ENCODE results near the gene RGL3. TPM values are rescaled to one million over a fixed set of nuclear protein-coding genes. Genes with fewer than 3 reads are reported as not detected.

RGL3 gene
- total RNA-seq, 1 experiment from 2014 or later, result 100 TPM

GRCh38 chr19:11365557-11366117 lies 53.5 kb downstream of the RGL3 start:
- Histone ChIP-seq H3K27me3 (ENCODE audit: insufficient read depth, low read depth) (no peaks in the 10 kb centered on the region), H3K4me1 (replicated peaks; ENCODE audit: insufficient read depth) (no peaks in the 10 kb centered on the region), H2AFZ (no peak overlapping the region), H3F3A (ENCODE audit: insufficient read depth, low read depth) (peaks cover 14% of the 10 kb centered on the region; the same call in 1 of the 2 replicates), H3K36me3 (ENCODE audit: low read depth) (peaks cover 11% of the 10 kb centered on the region; the same call in 1 of the 2 replicates), H3K4me3 (no peak overlapping the region), H3K4me2 (no peak overlapping the region), H3K9me3 (ENCODE audit: insufficient read depth, low read depth) (no peaks in the 10 kb centered on the region), H3K9me2 (ENCODE audit: insufficient read depth) (no peaks in the 10 kb centered on the region), H3K79me2 (ENCODE audit: low read depth) (no peaks in the 10 kb centered on the region), H3K27ac (no peak overlapping the region), H4K20me1 (ENCODE audit: insufficient read depth) (no peaks in the 10 kb centered on the region; the same call in 1 of the 2 replicates)
- ChIA-PET CTCF (no interaction called here), POLR2A (ENCODE audit: unreplicated experiment) (no interaction called here)
- TF ChIP-seq, protein P1, sequence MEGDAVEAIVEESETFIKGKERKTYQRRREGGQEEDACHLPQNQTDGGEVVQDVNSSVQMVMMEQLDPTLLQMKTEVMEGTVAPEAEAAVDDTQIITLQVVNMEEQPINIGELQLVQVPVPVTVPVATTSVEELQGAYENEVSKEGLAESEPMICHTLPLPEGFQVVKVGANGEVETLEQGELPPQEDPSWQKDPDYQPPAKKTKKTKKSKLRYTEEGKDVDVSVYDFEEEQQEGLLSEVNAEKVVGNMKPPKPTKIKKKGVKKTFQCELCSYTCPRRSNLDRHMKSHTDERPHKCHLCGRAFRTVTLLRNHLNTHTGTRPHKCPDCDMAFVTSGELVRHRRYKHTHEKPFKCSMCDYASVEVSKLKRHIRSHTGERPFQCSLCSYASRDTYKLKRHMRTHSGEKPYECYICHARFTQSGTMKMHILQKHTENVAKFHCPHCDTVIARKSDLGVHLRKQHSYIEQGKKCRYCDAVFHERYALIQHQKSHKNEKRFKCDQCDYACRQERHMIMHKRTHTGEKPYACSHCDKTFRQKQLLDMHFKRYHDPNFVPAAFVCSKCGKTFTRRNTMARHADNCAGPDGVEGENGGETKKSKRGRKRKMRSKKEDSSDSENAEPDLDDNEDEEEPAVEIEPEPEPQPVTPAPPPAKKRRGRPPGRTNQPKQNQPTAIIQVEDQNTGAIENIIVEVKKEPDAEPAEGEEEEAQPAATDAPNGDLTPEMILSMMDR (conservative IDR thresholded peaks at IDR 0.05), result no peak
- TF ChIP-seq EZH2 (IDR thresholded peaks at IDR 0.05; ENCODE audit: low read depth), result no peak
- intact Hi-C loops (cut with micrococcal nuclease; ENCODE audit: unreplicated experiment), result no loop called here
- no TSS peak for BruUV-seq (replicated peaks)
- no peak for DNase-seq

DNA sequence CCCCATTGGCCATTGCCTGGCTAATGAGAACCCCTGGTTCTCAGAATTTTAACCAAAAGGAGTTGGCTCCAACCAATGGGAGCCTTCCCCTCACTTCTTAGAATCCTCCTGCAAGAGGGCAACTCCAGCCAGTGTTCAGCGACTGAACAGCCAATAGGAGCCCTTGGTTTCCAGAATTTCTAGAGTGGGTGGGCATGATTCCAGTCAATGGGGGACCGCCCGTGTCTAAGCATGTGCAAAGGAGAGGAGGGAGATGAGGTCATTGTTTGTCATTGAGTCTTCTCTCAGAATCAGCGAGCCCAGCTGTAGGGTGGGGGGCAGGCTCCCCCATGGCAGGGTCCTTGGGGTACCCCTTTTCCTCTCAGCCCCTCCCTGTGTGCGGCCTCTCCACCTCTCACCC lies 54.2 kb downstream of the RGL3 start:
- H3K9me2 ChIP-seq (ENCODE audit: insufficient read depth), result no peaks in the 10 kb centered on the region
- H3K4me1 ChIP-seq (replicated peaks; ENCODE audit: insufficient read depth), result peaks cover 2% of the 10 kb centered on the region; the same call in 1 of the 2 replicates
- intact Hi-C loops (cut with micrococcal nuclease; ENCODE audit: unreplicated experiment), result no loop called here
- H3K9me3 ChIP-seq (ENCODE audit: insufficient read depth, low read depth), result no peaks in the 10 kb centered on the region
- no peak overlapping the region for H3K4me3 ChIP-seq
- no peaks in the 10 kb centered on the region; the same call in 1 of the 2 replicates for H4K20me1 ChIP-seq (ENCODE audit: insufficient read depth)
- H3K36me3 ChIP-seq (ENCODE audit: low read depth), result peaks cover 11% of the 10 kb centered on the region; the same call in 1 of the 2 replicates
- H3F3A ChIP-seq (ENCODE audit: insufficient read depth, low read depth), result peaks cover 17% of the 10 kb centered on the region; the same call in 1 of the 2 replicates
- H2AFZ ChIP-seq, result no peak overlapping the region
- no peaks in the 10 kb centered on the region for H3K27me3 ChIP-seq (ENCODE audit: insufficient read depth, low read depth)
- H3K27ac ChIP-seq, result no peak overlapping the region
- CTCF ChIA-PET, result no interaction called here
- no peaks in the 10 kb centered on the region for H3K79me2 ChIP-seq (ENCODE audit: low read depth)
- H3K4me2 ChIP-seq, result no peak overlapping the region
- POLR2A ChIA-PET (ENCODE audit: unreplicated experiment), result no interaction called here
- no peak for DNase-seq
- BruUV-seq (replicated peaks), result no TSS peak
- TF ChIP-seq, protein P1 (conservative IDR thresholded peaks at IDR 0.05), result no peak
- TF ChIP-seq EZH2 (IDR thresholded peaks at IDR 0.05; ENCODE audit: low read depth), result no peak

DNA sequence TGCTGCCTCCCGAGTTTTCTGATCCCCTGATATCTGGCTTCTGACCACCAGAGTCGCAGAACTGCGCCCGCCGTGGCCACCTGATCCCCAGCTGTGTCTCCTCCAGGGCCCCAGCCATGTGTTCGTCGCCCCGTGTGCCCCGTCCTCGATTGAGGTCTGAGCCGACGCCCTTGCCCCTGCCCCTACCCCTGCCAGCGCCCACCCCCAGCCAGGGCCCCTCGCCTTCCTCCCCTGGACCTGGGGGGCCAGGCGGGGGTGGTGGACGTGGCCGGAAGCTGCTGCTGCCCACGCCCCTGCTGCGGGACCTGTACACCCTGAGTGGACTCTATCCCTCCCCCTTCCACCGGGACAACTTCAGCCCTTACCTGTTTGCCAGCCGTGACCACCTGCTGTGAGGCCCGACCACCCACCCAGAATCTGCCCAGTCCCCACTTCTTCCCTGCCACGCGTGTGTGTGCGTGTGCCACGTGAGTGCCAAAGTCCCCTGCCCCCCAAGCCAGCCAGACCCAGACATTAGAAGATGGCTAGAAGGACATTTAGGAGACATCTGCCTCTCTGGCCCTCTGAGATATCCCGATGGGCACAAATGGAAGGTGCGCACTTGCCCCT lies 54.7 kb downstream of the RGL3 start:
- BruUV-seq (replicated peaks), result no TSS peak

More for the DNA sequence above, 54.7 kb downstream of the RGL3 start:
- H3F3A ChIP-seq (ENCODE audit: insufficient read depth, low read depth), result peaks cover 18% of the 10 kb centered on the region; the same call in 1 of the 2 replicates
- H4K20me1 ChIP-seq (ENCODE audit: insufficient read depth), result no peaks in the 10 kb centered on the region; the same call in 1 of the 2 replicates
- H2AFZ ChIP-seq, result no peak overlapping the region
- no peaks in the 10 kb centered on the region for H3K9me3 ChIP-seq (ENCODE audit: insufficient read depth, low read depth)
- TF ChIP-seq, protein P1 (conservative IDR thresholded peaks at IDR 0.05), result no peak
- no peak for TF ChIP-seq EZH2 (IDR thresholded peaks at IDR 0.05; ENCODE audit: low read depth)
- no peak overlapping the region for H3K27ac ChIP-seq
- H3K36me3 ChIP-seq (ENCODE audit: low read depth), result peaks cover 11% of the 10 kb centered on the region; the same call in 1 of the 2 replicates
- no peak overlapping the region for H3K4me2 ChIP-seq
- H3K4me1 ChIP-seq (replicated peaks; ENCODE audit: insufficient read depth), result peaks cover 7% of the 10 kb centered on the region; the same call in 1 of the 2 replicates
- H3K4me3 ChIP-seq, result no peak overlapping the region
- intact Hi-C loops (cut with micrococcal nuclease; ENCODE audit: unreplicated experiment), result no loop called here
- CTCF ChIA-PET, result no interaction called here
- no peaks in the 10 kb centered on the region for H3K27me3 ChIP-seq (ENCODE audit: insufficient read depth, low read depth)
- DNase-seq, result no peak
- POLR2A ChIA-PET (ENCODE audit: unreplicated experiment), result no interaction called here
- H3K9me2 ChIP-seq (ENCODE audit: insufficient read depth), result no peaks in the 10 kb centered on the region
- no peaks in the 10 kb centered on the region for H3K79me2 ChIP-seq (ENCODE audit: low read depth)

Data from PC-9 (cell line).